HG02884 (cell line): ENCODE measurements around the gene TRMT1.
"Not testable (repeated sequence)": the region's sequence is repeated elsewhere in the genome, so short reads cannot be mapped to it uniquely, and the experiment has no call there.

Experiments used
- ATAC-seq: cut with Tn5 transposase; IDR thresholded peaks from one replicate; pipeline ENCODE4 v1.9.1; 2021; ENCODE audit warnings: mild to moderate bottlenecking, moderate library complexity; ENCODE audit not compliant: unreplicated experiment

The TRMT1 gene

GRCh38 chr19:13116282-13117175 lies at the start of gene TRMT1:
TRMT1 (minus strand) TSS chr19:13116740; CDS start chr19:13116399, 341 bp downstream.
- no peak for ATAC-seq

GRCh38 chr19:13166151-13166550 lies 49.6 kb upstream of the TRMT1 start:
- not testable (repeated sequence) for ATAC-seq

- ATAC-seq = no peak
These were observed 48.8 kb upstream of the TRMT1 start for GRCh38 chr19:13165162-13165997.

- no peak for ATAC-seq
These were observed 48.0 kb upstream of the TRMT1 start for GRCh38 chr19:13164343-13165161.

GRCh38 chr19:13163609-13164342 lies 47.2 kb upstream of the TRMT1 start:
- no peak for ATAC-seq

- ATAC-seq = peak; percentile 49
These were observed 46.4 kb upstream of the TRMT1 start for GRCh38 chr19:13162724-13163608.

- ATAC-seq = no peak
These were observed 44.0 kb upstream of the TRMT1 start for GRCh38 chr19:13160557-13160956.

- ATAC-seq = no peak
These were observed 43.2 kb upstream of the TRMT1 start for GRCh38 chr19:13159713-13160112.

- ATAC-seq = no peak
These were observed 39.2 kb upstream of the TRMT1 start for GRCh38 chr19:13155472-13156359.

- no peak for ATAC-seq
These were observed 38.5 kb upstream of the TRMT1 start for GRCh38 chr19:13154911-13155471.

GRCh38 chr19:13154241-13154778 lies 37.8 kb upstream of the TRMT1 start:
- no peak for ATAC-seq

GRCh38 chr19:13153569-13154240 lies 37.2 kb upstream of the TRMT1 start:
- ATAC-seq = no peak

GRCh38 chr19:13152974-13153568 lies 36.5 kb upstream of the TRMT1 start:
- ATAC-seq = no peak

GRCh38 chr19:13152356-13152973 lies 35.9 kb upstream of the TRMT1 start:
- no peak for ATAC-seq

- no peak for ATAC-seq
These were observed 35.2 kb upstream of the TRMT1 start for GRCh38 chr19:13151605-13152355.
